HEK293T (cell line): ENCODE data around the gene ITPKB.

Experiments
- L3MBTL2 ChIP-seq: fragments of 450-650 bp; conservative IDR thresholded peaks from 2 replicates; pipeline ENCODE4 v1.6.1; 2016; ENCODE audit warnings: mild to moderate bottlenecking
- PKNOX1 ChIP-seq: fragments of 450-650 bp; IDR thresholded peaks from 2 replicates; pipeline ENCODE4 v1.6.1; 2016
- ZNF384 ChIP-seq: fragments of 450-650 bp; IDR thresholded peaks from 2 replicates; pipeline ENCODE4 v1.6.1; 2016

DNA sequence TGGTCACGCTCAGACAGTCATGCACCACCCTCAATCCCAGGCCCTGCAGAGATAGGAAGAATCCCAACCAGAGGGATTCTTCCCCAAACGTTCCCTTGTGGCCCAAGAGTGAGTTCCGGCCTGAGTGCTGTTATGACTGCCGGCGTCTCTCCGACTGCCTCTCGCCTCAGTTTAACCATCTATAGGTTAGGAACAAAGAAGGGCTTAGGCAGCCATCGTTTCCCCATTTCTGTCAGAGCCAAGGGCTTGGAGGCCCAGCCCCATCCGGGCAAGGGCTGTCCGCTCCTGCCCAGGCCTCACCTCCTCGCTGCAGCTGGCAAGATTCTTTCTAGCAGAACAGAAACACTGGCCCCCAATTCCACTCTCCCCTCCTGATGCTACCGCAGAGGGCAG is 131.8 kb downstream of the ITPKB start:
- TF ChIP-seq L3MBTL2 (no peak), PKNOX1 (no peak), ZNF384 (no peak)
